OCI-LY1 (cell line): Measurements from ENCODE around the gene GNPTAB.
"Not testable (repeated sequence)": the region's sequence is repeated elsewhere in the genome, so short reads cannot be mapped to it uniquely, and the experiment has no call there.

Experiments used
- EZH2 ChIP-seq: fragments of 200-600 bp; sonication (generic), shearing (Covaris generic); IDR thresholded peaks from 2 replicates; pipeline ENCODE4 v1.8.0; 2017; ENCODE audit warnings: borderline replicate concordance, mixed run types, mild to moderate bottlenecking, antibody characterized with exemption, low read length, moderate library complexity, mixed read lengths
- TF ChIP-seq, protein P1 (sequence below): fragments of 200-600 bp; sonication (generic), shearing (Covaris generic); IDR thresholded peaks from 2 replicates; pipeline ENCODE4 v1.5.1; 2017; ENCODE audit warnings: mild to moderate bottlenecking, antibody characterized with exemption, low read length, moderate library complexity, mixed read lengths

DNA sequence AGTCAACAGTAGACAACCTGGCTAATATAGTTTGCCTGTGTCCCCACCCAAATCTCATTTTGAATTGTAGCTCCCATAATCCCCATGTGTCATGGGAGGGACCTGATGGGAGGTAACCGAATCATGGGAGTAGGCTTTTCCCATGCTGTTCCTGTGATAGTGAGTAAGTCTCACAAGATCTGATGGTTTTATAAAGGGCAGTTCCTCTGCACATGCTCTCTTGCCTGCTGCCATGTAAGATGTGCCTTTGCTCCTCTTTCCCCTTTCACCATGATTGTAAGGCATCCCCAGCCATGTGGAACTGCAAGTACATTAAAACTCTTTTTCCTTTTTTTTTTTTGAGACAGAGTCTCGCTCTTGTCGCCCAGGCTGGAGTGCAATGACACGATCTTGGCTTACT is 12.1 kb downstream of the GNPTAB start:
- TF ChIP-seq EZH2: not testable (repeated sequence)
- TF ChIP-seq, protein P1, sequence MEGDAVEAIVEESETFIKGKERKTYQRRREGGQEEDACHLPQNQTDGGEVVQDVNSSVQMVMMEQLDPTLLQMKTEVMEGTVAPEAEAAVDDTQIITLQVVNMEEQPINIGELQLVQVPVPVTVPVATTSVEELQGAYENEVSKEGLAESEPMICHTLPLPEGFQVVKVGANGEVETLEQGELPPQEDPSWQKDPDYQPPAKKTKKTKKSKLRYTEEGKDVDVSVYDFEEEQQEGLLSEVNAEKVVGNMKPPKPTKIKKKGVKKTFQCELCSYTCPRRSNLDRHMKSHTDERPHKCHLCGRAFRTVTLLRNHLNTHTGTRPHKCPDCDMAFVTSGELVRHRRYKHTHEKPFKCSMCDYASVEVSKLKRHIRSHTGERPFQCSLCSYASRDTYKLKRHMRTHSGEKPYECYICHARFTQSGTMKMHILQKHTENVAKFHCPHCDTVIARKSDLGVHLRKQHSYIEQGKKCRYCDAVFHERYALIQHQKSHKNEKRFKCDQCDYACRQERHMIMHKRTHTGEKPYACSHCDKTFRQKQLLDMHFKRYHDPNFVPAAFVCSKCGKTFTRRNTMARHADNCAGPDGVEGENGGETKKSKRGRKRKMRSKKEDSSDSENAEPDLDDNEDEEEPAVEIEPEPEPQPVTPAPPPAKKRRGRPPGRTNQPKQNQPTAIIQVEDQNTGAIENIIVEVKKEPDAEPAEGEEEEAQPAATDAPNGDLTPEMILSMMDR: not testable (repeated sequence)
